NCI-H1092 (cell line): ENCODE results near the gene PNMA1.
A peak's percentile ranks its signal among the peaks of the same experiment; 100 is the strongest.

Experiments used
- DNase-seq: peaks from one replicate; lab custom pipeline; 2025; lab: John Stamatoyannopoulos, UW

The PNMA1 gene

DNA sequence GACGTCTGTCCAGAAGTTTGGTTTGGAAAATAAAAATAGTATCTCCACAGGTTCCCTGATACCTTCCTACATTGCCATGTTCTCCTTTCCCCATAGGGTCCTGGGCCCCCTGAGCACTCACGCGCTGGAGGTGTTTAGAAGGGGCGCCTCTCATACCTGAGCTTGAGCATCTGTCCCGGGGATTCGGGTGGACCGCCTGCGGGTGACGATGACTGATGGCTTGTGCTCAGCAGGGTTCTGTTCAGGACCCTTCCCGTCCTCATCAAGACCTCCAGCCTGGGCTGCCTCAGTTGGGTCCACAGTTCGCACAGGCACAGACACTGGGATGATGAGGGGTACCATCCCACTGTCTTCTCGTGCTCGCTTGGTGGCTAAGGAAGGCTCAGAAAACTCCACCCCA is 22.7 kb upstream of the PNMA1 start:
- no peak for DNase-seq

DNA sequence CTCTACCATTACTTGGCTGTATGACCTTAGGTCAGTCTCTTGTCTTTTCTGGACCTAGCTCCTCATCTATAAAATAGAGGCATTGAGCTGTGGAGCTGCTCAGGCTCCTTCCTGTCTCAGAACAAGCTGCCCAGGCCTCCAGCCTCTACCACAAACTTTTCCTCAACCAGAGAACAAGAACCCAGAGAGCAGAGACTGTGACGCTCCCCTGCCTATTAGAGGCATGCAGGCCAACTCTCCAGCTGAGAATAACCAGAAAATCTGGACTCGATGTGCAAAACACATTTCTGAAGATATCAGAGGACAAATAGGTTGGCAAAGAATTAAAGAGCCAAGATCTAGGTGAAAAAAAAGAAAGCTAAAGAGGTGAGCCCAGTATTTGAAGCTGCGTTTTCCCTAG is 17.8 kb upstream of the PNMA1 start:
- DNase-seq: no peak

DNA sequence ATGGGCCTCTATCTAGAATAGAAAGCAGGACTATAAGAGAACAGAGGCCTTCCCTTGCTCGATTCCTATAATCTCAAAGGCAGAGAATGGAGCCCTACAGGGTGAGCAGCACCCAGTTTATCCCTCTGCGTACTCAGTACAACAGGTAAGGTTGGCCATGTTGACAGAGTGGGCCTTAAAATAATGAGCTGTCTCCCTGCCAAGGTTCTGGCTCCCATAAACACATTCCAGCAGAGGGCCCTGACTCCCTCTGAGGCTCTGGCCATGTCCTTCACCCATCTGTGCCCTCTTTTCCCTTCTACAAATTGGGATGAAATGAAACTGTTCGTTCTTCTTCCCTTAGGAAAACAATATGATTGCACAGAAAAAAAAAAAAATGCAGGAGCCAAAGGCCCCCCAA is 16.9 kb upstream of the PNMA1 start:
- DNase-seq: no peak

DNA sequence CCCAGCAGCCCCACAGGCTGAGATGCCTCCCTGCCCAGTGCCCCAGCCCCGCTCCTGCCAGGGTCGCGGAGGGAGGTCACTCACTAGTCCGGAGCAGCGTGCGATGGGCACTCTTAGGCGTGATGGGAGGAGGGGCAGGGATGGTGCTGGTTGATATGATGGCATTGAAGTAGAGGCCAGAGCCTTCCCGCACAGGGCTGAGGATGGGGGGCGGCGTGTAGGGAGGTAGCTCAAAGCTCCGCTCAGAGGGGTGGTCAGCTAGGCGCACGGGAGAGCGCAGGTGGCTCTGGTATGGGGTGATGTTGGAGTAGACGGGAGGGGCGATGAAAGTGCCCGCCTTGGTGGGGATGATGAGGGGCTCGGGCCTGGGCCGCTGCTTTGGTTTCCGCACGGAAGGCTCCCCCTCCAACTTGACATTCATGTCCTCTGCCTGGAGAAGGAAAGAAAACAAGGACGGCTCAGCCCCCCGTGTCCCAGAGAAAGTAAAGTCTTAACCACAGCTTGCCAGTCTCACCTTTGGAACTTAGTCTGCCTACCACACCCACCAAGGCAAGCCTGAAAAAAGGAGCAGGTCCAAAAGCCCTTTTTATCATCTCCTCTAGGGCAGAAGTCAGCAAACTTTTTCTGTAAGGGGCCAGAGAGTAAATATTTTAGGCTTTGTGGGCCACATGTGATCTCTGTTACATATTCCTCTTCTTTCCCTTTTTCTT is 15.5 kb upstream of the PNMA1 start:
- DNase-seq: no peak

DNA sequence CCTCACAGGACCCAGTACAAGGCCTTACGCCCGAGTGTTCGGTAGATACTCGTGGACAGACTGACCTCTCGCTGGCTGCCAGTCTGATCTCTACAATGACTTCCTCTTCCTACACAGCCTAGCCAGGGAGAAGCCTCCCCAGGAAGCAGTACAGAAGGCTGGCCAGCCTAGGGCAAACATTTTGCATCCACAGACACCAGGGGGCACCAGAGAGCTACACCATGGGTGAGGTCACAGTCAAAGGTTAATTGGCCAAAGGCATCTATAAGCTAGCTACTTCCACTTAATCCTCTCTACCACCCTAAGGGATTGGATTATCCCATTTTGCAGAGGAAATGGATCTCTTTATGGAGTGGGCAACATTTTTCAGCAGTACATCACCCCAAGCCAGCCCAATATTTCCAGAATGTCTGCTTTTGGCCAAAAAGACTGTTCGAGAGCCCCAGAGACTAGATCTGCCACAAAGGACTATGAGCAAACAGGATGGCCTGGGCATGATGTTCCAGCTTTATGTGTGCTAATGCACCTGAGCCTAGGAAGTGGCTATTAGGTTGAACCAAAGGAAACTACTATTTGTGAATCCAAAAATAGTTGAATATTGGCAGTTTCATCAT is 14.6 kb upstream of the PNMA1 start:
- DNase-seq: peak; percentile 30

DNA sequence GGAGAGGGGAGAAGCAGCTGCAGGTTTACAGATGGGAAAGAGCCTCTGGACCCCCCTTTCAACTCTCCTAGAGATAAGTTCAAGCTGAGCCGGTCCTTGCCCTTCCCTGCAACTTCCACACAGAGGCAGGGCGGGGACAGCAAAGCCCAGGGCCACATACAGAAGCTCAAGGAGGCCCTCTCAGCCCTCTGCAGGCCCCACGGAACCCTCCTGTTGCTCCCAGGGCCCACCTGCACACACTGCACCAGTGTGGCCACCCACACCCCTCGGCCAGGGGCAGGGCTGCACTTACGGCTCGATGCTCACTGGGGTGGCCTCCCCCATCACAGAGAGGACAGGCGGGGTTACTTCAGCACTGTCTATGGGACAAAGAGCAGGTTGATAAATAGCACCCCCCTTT is 13.0 kb upstream of the PNMA1 start:
- no peak for DNase-seq

DNA sequence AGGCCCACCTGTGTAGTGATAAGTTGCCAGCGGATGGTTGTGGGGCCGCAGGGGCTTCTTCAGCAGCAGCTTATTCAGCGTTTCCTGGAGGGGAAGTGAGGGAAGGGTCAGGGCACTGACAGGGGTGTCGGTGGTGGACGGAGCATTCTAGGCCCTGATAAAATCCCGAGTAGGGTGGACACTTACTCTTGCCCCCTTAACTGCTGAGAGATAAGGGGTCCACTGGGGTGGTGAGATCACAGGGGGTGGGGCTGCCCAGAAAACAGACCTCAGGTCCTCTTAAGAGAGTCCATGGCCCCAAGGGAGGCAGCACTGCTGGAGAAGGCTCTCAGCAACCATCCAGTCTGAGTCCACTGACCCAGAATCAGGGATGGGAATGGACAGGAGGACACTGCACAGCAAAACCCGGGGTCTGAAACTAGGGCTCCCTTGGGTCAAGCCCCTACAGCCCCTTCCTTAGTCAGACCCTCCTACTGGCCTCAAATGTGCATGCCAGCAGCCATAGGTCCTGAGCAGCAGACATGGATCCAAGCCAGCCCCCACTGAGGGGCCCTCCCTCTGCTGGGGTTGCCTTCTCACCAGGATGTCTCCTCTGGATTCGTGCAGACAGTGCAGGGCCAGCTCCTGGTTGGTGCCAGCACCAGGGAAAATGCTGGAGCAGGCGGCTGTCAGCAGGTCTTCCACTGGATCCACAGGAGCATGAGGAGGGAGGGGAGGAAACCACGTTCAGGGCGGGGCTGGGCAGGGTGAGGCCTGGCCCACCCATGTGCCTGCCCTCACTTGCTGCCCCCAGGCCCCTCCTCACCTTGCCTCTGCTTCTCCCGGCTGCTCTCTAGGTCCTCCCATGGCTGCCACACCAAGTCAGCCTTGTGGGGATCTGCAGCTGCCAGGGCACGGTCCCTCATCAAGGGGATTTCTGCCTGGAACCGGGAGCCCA is 12.1 kb upstream of the PNMA1 start:
- no peak for DNase-seq

DNA sequence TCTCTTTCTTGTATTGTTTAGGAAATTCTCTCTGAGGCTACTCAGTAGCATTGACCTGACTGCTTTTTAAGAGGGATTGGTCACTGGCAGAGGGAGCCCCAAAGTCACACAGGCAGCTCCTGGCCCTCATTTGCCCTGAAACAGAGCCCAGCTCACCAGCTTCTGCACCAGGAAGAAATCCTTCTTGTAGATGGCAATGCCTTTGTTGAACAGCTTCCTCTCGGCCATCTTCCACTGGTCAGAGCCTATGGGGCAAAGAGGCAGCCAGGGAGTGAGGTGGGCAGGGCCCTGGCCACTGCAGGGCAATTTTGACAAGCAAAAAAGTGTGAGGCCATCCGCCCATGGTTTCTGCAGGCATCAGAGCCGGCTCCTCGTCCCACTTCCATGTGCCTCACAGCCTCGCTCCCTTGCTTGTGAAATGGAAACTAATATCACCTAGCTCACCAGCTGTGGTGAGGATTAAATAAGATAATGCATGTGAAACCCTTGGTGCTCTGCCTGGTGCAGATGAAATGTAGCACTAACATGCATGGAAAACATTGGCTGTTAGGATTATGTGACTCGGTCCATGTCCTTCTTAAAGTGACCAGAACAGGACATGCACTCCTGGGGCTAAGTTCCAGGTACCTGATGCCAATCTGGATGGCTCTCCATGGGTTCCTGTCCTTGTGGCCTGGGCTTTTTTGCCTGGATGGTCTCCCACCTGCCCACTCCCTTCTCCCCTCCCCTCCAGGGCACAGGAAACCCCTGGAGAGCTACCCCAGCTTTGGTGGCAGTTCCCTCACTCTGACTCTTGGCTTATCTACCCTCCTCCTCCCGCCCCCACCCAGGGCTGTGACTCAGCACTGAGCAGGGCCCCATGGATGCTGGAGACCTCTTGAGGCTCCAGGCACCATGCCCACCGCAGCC is 11.2 kb upstream of the PNMA1 start:
- no peak for DNase-seq

DNA sequence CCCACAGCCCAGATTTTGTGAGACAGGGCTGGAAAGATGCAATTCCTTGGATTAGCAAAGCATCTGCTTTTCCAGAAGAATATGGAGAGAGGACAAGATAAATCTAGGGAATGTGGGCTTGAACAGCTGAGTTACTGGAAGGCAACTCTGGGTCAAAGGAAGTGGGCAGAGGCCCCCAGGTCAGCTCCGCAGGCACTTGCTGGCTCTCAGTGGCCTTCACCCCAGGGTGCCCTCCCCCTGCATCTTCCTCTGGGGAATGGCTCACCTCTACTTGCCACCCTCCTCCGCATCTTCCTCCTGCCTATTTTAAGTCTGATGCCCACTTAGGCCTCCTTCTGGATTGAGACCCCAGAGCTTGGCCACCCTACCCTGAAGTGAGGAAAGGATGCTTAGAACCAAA is 10.5 kb upstream of the PNMA1 start:
- DNase-seq: no peak

DNA sequence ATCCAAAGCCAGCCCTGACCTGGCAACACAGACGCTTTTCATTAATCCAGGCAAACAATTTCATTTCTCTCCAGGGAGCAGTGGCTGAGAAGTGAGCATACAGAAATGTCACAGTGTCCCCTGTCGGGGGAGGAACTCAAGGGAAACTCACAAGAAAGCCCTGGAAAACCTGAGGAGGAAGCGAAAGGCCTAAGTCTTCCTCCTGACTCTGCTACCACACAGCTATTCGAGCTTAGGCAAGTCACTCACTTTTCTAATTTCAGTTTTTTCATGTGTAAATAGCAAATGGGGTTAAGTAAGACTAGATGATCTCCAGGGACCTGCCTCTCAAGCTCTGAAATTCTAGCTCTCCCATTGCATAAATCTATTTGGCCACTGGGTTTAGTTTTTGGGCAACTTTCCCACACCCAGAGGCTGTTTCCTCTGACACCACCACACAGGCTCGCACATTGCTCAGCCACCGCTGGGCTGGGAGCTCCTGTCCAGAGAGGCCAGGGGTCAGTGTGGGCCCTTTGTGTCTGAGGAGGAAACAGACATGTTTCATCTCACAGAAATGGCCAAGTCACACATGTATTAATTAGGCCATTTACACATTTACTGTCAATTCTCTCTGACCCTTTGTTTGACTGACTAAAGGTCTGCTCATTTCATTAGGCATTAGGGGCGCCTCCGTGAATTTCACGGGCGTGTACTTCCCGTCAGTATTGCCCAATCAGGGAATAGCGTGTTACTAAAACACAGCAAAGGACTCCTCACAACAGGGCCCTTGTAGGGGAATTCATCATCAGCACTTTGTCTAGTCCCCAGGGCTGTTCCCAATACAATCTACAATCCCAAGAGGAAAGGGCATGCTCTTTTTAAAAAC is 9.8 kb upstream of the PNMA1 start:
- DNase-seq: no peak

DNA sequence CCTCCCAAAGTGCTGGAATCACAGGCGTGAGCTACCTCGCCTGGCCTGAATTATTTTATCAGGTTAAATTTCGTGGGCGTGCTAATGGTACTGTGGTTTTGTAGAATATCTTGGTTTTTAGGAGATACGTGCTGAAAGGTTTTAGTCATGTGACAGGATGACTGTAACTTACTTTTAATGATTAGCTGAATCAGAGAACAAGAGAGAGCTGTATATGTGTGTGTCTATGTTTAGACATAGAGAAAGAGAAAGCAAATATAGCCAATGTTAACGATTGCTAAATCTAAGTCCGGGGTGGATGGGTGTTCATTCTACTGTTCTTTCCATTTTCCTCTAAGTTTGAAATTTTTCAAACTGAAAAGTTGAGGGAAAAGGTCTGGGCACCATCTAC is 9.2 kb upstream of the PNMA1 start:
- DNase-seq: no peak

DNA sequence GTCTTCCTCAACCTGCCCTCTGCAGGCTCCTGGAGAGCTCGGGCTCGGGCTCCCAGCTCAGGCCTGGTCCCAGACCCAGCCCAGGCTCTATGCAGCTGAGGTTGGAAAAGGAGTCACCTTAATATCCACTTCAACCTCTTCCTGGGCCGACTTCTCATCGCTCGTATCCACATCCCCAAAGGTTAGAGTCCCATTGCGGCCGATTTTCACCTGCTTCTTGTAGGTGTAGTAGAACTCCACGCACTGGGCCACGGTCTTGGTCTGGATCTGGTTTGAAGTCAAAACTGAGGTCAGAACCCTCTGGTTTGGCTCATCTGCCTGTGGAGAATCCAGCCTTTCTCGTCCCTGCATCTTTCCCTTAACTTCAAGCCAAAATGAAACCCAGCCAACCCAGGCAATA is 8.4 kb upstream of the PNMA1 start:
- DNase-seq: no peak

DNA sequence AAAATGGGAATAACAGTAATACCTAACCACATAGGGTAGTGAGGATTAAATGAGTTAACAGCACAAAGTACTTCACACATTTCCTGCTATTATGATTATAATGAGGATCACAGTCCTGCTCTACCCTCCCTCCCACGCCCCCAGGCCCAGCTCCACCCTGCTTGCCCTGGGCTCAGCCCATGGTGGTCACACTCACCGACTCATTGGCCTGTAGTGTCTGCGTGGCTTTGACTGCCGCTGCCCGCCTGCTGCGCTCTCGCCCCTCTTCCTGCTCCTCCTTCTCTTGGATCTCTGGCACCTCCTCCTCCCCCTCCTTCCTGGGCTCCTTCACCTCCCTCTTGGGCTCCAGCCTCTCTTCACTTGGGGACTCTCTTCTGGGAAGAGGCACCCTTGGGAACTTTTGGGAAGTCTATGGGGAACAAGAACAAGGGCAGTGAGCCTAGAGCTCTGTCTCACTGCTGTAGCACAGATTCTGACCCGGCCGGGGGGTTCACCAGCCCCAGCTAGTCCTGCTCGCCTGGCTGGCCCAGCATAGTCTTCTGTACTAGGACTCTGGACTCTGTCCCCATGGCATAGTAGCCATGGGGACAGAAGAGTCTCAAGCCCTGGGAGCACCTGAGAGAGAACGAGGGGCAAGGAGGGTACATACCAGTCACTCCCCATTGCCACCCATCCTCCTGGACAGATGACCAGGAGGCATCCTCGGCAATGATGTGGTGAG is 7.1 kb upstream of the PNMA1 start:
- no peak for DNase-seq

DNA sequence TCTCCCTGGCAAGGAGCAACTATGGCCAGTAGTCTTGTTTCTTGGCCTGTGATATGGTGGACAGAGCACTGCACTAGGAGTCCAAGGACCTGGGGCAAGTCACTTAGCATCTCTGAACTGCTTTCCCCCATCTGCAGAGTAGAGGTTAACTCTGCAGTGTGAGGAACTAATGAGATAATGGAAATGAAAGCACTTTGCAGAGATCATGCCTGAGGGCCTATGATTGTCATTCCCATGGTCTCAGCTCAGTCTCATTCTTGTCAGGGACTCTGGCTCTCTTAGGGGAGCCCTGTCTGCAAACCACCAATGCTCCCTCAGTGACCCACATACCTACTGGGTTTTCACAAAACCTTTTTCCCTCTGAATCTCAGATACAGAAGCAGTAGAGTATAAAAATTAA is 6.5 kb upstream of the PNMA1 start:
- DNase-seq: no peak

DNA sequence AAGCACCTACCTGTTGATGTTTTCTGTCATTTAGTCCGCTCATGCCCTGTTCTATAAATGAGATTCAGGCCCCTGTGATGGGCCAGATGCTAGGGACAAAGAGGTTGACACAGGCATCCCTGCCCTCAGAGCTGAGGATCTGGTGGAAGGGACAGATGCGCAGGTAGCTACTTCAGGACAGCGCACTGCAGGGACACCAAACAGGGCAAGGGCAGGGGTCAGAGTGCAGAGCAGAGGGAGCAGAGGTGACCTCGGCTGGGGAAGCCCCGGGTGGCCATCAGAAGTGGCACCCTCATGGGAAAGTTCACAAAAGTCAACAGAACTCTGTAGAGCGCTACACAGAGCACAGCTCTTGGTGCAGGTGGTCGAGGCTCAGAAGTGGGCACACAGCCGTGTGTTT is 5.6 kb upstream of the PNMA1 start:
- no peak for DNase-seq

DNA sequence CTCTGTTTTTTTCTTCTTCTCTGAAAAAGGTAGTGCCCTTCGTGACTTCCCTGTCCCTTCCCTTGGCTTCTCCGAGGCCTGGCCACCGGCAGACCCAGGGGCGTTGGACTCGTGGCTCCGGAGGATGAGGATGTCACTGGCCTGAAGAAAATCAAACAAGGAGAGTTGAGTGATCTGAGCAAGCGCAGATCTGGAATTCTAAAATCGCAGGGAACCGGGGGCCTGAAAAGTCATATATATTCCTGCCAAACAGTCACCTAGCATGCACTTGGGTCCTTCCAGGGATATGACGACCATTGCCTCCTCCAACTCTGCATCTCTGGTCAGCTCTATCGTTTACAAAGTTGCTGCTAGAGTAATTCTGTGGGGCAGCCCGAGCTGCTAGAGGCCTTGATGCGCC is 5.2 kb upstream of the PNMA1 start:
- DNase-seq: no peak

DNA sequence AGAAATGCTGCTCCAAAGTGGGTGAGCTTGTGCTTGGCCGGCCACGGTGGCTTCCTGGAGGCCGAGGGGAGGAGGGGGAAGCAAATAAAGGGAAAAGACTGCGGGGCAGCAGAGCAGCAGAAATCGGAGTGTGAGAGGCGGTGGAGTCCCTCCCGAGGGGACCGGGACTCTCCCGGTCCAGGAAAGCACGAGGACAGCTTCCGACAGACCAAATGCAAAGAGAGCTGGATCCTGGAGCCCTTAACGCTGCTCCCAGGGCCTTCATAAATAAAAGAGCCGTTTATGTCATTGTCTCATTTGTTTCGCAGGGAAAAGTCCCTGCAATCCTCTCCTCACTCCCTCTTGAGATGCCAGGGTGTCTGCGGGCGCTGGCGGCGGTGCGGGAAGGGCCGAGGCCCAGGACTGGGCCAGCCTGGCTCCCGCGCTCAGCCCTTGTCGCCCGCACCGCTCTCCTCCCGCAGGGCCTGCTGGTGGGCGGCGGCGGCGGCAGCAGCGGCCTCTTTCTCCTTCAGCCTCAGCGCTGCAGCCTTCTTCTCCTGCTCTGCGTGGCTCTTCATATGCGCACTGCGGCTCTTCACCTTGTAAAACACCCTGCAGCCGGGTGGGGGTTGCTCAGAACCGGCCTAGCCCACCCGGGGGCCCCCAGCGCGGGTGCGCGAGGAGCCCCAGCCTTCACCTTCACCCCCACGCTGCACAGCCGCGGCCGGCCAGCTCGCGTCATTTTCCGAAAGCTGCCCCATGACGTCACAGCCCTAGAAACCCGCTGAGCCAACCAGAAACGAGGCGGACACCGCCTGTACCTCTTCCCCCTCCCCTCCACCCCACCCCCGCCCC is 4.5 kb upstream of the PNMA1 start:
- DNase-seq: no peak

DNA sequence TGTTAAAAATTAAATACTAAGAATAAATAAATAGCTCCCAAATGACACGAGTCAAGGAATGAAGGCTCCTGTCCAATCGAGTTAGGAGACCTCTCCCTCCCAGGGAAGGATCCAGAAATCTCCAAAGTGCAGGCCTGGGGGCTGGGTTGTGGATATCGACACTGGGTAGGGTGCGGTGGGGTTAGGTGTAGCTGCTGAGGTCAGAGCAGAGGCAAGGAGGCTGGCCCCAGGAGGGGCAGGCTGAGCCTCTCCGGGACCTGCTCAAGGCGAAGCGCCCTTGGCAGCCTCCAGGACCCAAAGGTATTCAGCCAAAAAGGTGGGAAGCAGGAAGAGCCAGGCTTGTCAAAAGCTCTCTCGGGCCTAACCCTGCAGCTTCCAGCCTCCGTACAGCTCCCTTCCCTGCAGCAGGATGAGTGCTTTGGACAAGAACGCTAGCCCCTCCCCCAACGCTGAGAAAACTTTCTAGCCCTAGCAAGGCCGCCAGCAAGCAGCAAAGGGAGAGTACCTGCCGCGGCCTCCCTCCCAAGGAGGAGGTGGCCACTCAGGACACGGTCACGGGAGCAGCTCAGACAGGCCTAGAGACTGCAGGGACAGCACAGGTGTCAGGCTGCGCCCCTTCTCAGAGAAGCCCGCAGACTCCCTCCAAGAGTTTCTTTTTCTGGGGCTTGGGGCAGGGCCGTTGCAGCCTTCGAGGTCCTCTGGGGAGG is 3.7 kb upstream of the PNMA1 start:
- no peak for DNase-seq

DNA sequence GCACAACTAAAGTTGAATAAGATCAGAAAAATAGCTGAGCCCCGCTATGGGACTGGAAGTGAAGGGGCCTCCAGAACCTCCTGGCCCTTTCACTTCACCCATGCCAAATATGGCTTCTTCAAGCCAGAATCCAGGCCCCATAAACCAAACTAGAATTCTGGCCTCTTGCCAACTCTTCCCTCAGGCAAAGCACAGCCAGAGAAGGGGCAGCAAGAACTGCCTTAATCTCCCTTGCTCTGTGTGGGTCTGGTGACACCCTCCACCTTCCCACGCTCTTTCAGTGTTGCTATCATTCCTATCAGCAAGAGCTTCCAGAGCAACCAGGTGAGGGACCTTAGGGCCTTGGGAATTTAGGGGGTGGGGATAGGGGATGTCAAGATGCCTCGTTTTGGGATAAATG is 3.1 kb upstream of the PNMA1 start:
- DNase-seq: no peak
